ENCODE data around the gene CHRNB2. TPM values are rescaled to one million over a fixed set of nuclear protein-coding genes. Genes with fewer than 3 reads are reported as not detected.

The CHRNB2 gene
- total RNA-seq, 1 experiment from 2014 or later = 1.8 TPM

DNA sequence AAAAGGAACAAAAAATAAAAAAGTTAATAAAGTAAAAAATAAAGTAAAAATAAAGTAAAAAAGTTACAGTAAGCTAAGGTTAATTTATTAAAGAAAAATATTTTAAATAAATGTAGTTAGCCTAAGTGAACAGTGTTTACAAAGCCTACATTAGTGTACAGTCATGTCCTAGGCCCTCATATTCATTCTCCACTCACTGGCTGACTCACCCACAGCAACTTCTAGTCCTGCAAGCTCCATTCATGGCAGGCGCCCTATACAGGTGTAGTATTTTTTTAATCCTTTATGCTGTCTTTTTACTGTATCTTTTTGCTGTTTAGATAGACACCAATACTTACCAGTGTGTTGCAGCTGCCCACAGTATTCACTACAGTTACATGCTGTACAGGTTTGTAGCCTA is 28.0 kb downstream of the CHRNB2 start:
- Mint-ChIP-seq H3K27me3 (ENCODE audit: low read depth) (no peaks in the 10 kb centered on the region), H3K9me3 (no peaks in the 10 kb centered on the region), H3K36me3 (ENCODE audit: insufficient read depth in 1 of 3, low read depth in 3 of 3) (peaks cover 49 to 92% (median 82%) of the 10 kb centered on the region in 3 experiments), H3K4me1 (peaks cover 4% of the 10 kb centered on the region in 2 experiments; a peak in 3 of 4 replicates), H3K27ac (no peak overlapping the region), H3K4me3 (no peak overlapping the region)
- H2BK20ac ChIP-seq (ENCODE audit: low read depth, low read length, poor library complexity, severe bottlenecking) = no peak overlapping the region
- H4K8ac ChIP-seq (replicated peaks; ENCODE audit: insufficient read length, low read depth, low read length) = no peak overlapping the region
- H3K56ac ChIP-seq (ENCODE audit: insufficient read length, low read depth, low read length) = no peak overlapping the region
- no peak overlapping the region for H2BK15ac ChIP-seq (ENCODE audit: low read depth, low read length)
- H3T11ph ChIP-seq (ENCODE audit: low read length) = no peak overlapping the region
- no peak overlapping the region for H3K4ac ChIP-seq (ENCODE audit: low read depth, low read length)
- H4K91ac ChIP-seq (ENCODE audit: insufficient read length, low read depth, low read length) = no peak overlapping the region
- H2AK5ac ChIP-seq (ENCODE audit: insufficient read length, low read length) = no peak overlapping the region
- H3K79me2 ChIP-seq (ENCODE audit: insufficient read depth, low read length) = no peaks in the 10 kb centered on the region
- no peak overlapping the region for H3K9ac ChIP-seq (ENCODE audit: extremely low read depth, insufficient read length, low read length)
- no peak overlapping the region for H3K14ac ChIP-seq (ENCODE audit: insufficient read depth, low read length)
- no peaks in the 10 kb centered on the region for H3K27me3 ChIP-seq (ENCODE audit: insufficient read depth, low read length)
- H4K5ac ChIP-seq (ENCODE audit: insufficient read length, low read depth, low read length) = no peak overlapping the region
- H3K23me2 ChIP-seq (ENCODE audit: insufficient read length, low read depth, low read length, poor library complexity, severe bottlenecking) = no peaks in the 10 kb centered on the region
- no peak overlapping the region for H3K4me2 ChIP-seq (ENCODE audit: insufficient read depth, insufficient read length, low read length)
- no peak overlapping the region for H2BK12ac ChIP-seq (ENCODE audit: insufficient read length, low read depth, low read length)
- DNase-seq = no peak
- no peak overlapping the region for H2AFZ ChIP-seq (ENCODE audit: low read length)
- H3K79me1 ChIP-seq (ENCODE audit: insufficient read depth, low read depth, low read length, poor library complexity, severe bottlenecking) = no peaks in the 10 kb centered on the region
- no peak overlapping the region for H2BK5ac ChIP-seq (ENCODE audit: insufficient read length, low read length)
- TF ChIP-seq, protein P1, sequence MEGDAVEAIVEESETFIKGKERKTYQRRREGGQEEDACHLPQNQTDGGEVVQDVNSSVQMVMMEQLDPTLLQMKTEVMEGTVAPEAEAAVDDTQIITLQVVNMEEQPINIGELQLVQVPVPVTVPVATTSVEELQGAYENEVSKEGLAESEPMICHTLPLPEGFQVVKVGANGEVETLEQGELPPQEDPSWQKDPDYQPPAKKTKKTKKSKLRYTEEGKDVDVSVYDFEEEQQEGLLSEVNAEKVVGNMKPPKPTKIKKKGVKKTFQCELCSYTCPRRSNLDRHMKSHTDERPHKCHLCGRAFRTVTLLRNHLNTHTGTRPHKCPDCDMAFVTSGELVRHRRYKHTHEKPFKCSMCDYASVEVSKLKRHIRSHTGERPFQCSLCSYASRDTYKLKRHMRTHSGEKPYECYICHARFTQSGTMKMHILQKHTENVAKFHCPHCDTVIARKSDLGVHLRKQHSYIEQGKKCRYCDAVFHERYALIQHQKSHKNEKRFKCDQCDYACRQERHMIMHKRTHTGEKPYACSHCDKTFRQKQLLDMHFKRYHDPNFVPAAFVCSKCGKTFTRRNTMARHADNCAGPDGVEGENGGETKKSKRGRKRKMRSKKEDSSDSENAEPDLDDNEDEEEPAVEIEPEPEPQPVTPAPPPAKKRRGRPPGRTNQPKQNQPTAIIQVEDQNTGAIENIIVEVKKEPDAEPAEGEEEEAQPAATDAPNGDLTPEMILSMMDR (conservative IDR thresholded peaks at IDR 0.05) = no peak
- H2BK120ac ChIP-seq (ENCODE audit: low read depth, low read length, poor library complexity, severe bottlenecking) = no peak overlapping the region
- H3K27ac ChIP-seq (ENCODE audit: insufficient read length, low read depth, low read length) = no peak overlapping the region
- H3K4me1 ChIP-seq (ENCODE audit: insufficient read depth, low read length) = no peaks in the 10 kb centered on the region
- H3K18ac ChIP-seq (ENCODE audit: insufficient read length, low read depth, low read length) = no peak overlapping the region
- WGBS (ENCODE audit: extremely low coverage, insufficient read length, low lambda C conversion rate) = no CpG with 5 or more reads among the region's 1 CpG
- no peak overlapping the region for H3K23ac ChIP-seq (ENCODE audit: insufficient read length, low read depth, low read length)
- H3K9me3 ChIP-seq (ENCODE audit: control insufficient read depth, low read depth, low read length) = no peaks in the 10 kb centered on the region
- no peaks in the 10 kb centered on the region for H4K20me1 ChIP-seq (ENCODE audit: control insufficient read depth, insufficient read depth, insufficient read length)
